Measurements from ENCODE around the gene SORL1. TPM values are rescaled to one million over a fixed set of nuclear protein-coding genes. Genes with fewer than 3 reads are reported as not detected.

Gene SORL1
- total and polyA plus RNA-seq, 2 donors from 2014 or later = 15.2 to 74.2 TPM

GRCh38 chr11:121538054-121538453, 85.9 kb downstream of the SORL1 start:
- no peaks in the 10 kb centered on the region for H3K27me3 ChIP-seq (ENCODE audit: control insufficient read depth, insufficient read depth, low read length)
- H3K36me3 ChIP-seq (ENCODE audit: control insufficient read depth in 2 of 3, insufficient read depth in 3 of 3, low read length in 3 of 3) = no peaks in the 10 kb centered on the region
- no peaks in the 10 kb centered on the region for H3K9me3 ChIP-seq (ENCODE audit: control insufficient read depth in 2 of 3, insufficient read depth in 1 of 3, low read length in 3 of 3)
- FAIRE-seq = no peak
- H3K4me3 ChIP-seq (ENCODE audit: low read length in 3 of 3) = no peak overlapping the region
- intact Hi-C loops (cut with DNase I) = no loop called here
- TF ChIP-seq, protein P1, sequence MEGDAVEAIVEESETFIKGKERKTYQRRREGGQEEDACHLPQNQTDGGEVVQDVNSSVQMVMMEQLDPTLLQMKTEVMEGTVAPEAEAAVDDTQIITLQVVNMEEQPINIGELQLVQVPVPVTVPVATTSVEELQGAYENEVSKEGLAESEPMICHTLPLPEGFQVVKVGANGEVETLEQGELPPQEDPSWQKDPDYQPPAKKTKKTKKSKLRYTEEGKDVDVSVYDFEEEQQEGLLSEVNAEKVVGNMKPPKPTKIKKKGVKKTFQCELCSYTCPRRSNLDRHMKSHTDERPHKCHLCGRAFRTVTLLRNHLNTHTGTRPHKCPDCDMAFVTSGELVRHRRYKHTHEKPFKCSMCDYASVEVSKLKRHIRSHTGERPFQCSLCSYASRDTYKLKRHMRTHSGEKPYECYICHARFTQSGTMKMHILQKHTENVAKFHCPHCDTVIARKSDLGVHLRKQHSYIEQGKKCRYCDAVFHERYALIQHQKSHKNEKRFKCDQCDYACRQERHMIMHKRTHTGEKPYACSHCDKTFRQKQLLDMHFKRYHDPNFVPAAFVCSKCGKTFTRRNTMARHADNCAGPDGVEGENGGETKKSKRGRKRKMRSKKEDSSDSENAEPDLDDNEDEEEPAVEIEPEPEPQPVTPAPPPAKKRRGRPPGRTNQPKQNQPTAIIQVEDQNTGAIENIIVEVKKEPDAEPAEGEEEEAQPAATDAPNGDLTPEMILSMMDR (IDR thresholded peaks at IDR 0.05; ENCODE audit: borderline replicate concordance, extremely low read depth, insufficient read depth) = no peak
- no peak for DNase-seq
- no peak overlapping the region for H3K9ac ChIP-seq (ENCODE audit: low read length in 3 of 3)
- no peaks in the 10 kb centered on the region for H3K4me1 ChIP-seq (ENCODE audit: control insufficient read depth in 2 of 3, insufficient read depth in 2 of 3, low read depth in 1 of 3, low read length in 3 of 3)
- H3K27ac ChIP-seq (ENCODE audit: low read depth in 2 of 2, low read length in 2 of 2) = no peak overlapping the region

GRCh38 chr11:121539000-121539399, 86.9 kb downstream of the SORL1 start:
- intact Hi-C loops (cut with DNase I) = no loop called here

DNA sequence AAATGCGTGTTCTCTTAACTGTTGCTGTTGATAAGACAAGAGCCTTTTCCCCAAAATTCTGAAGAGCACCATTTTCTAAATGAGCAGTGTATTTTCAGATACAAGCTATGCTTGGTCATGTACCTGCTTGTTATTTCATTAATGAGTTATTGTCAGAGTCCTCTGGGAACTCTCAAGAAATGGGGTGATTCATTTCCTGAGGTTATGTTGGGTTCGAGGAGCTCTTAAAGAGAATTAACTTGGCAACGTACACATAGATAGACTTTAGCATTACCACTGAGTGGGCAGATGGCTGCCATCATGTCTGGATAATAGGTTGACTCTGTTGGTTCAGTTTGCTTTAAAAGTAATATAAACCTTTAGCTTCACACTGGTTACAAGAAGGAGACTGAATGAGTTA, 88.5 kb downstream of the SORL1 start:
- no peak overlapping the region for H3K9ac ChIP-seq (ENCODE audit: low read length in 3 of 3)
- FAIRE-seq (no peak), DNase-seq (no peak)
- no peak overlapping the region for H3K4me3 ChIP-seq (ENCODE audit: low read length in 3 of 3)
- H3K36me3 ChIP-seq (ENCODE audit: control insufficient read depth in 2 of 3, insufficient read depth in 3 of 3, low read length in 3 of 3) = peaks cover 0 to 8% (median 3%) of the 10 kb centered on the region in 3 donors
- TF ChIP-seq, protein P1 (IDR thresholded peaks at IDR 0.05; ENCODE audit: borderline replicate concordance, extremely low read depth, insufficient read depth) = no peak
- H3K27me3 ChIP-seq (ENCODE audit: control insufficient read depth, insufficient read depth, low read length) = no peaks in the 10 kb centered on the region
- H3K4me1 ChIP-seq (ENCODE audit: control insufficient read depth in 2 of 3, insufficient read depth in 2 of 3, low read depth in 1 of 3, low read length in 3 of 3) = no peaks in the 10 kb centered on the region
- no peak overlapping the region for H3K27ac ChIP-seq (ENCODE audit: low read depth in 2 of 2, low read length in 2 of 2)
- intact Hi-C loops (cut with DNase I) = no loop called here
- H3K9me3 ChIP-seq (ENCODE audit: control insufficient read depth in 2 of 3, insufficient read depth in 1 of 3, low read length in 3 of 3) = no peaks in the 10 kb centered on the region

More at GRCh38 chr11:121539000-121539399, 86.9 kb downstream of the SORL1 start:
- Histone ChIP-seq H3K9me3 (ENCODE audit: control insufficient read depth in 2 of 3, insufficient read depth in 1 of 3, low read length in 3 of 3) (no peaks in the 10 kb centered on the region), H3K27ac (ENCODE audit: low read depth in 2 of 2, low read length in 2 of 2) (no peak overlapping the region), H3K27me3 (ENCODE audit: control insufficient read depth, insufficient read depth, low read length) (no peaks in the 10 kb centered on the region), H3K4me1 (ENCODE audit: control insufficient read depth in 2 of 3, insufficient read depth in 2 of 3, low read depth in 1 of 3, low read length in 3 of 3) (no peaks in the 10 kb centered on the region), H3K9ac (ENCODE audit: low read length in 3 of 3) (no peak overlapping the region), H3K4me3 (ENCODE audit: low read length in 3 of 3) (no peak overlapping the region), H3K36me3 (ENCODE audit: control insufficient read depth in 2 of 3, insufficient read depth in 3 of 3, low read length in 3 of 3) (peaks cover 0 to 7% (median 0%) of the 10 kb centered on the region in 3 donors)
- FAIRE-seq (no peak), DNase-seq (no peak)
- TF ChIP-seq, protein P1 (IDR thresholded peaks at IDR 0.05; ENCODE audit: borderline replicate concordance, extremely low read depth, insufficient read depth) = no peak

GRCh38 chr11:121543836-121544380, 91.8 kb downstream of the SORL1 start:
- FAIRE-seq = no peak
- DNase-seq = no peak
- intact Hi-C loops (cut with DNase I) = no loop called here

More at GRCh38 chr11:121543836-121544380, 91.8 kb downstream of the SORL1 start:
- Histone ChIP-seq H3K4me3 (ENCODE audit: low read length in 3 of 3) (no peak overlapping the region), H3K27me3 (ENCODE audit: control insufficient read depth, insufficient read depth, low read length) (no peaks in the 10 kb centered on the region), H3K4me1 (ENCODE audit: control insufficient read depth in 2 of 3, insufficient read depth in 2 of 3, low read depth in 1 of 3, low read length in 3 of 3) (no peaks in the 10 kb centered on the region), H3K9ac (ENCODE audit: low read length in 3 of 3) (no peak overlapping the region), H3K9me3 (ENCODE audit: control insufficient read depth in 2 of 3, insufficient read depth in 1 of 3, low read length in 3 of 3) (no peaks in the 10 kb centered on the region), H3K27ac (ENCODE audit: low read depth in 2 of 2, low read length in 2 of 2) (no peak overlapping the region), H3K36me3 (ENCODE audit: control insufficient read depth in 2 of 3, insufficient read depth in 3 of 3, low read length in 3 of 3) (peaks cover 0 to 8% (median 6%) of the 10 kb centered on the region in 3 donors)
- TF ChIP-seq, protein P1 (IDR thresholded peaks at IDR 0.05; ENCODE audit: borderline replicate concordance, extremely low read depth, insufficient read depth) = no peak
